ENCODE measurements around the gene APLF. TPM values are rescaled to one million over a fixed set of nuclear protein-coding genes. Genes with fewer than 3 reads are reported as not detected.

APLF gene
- total and polyA plus RNA-seq, 8 donors: 3.3 to 4.4 (median 3.9) TPM

DNA sequence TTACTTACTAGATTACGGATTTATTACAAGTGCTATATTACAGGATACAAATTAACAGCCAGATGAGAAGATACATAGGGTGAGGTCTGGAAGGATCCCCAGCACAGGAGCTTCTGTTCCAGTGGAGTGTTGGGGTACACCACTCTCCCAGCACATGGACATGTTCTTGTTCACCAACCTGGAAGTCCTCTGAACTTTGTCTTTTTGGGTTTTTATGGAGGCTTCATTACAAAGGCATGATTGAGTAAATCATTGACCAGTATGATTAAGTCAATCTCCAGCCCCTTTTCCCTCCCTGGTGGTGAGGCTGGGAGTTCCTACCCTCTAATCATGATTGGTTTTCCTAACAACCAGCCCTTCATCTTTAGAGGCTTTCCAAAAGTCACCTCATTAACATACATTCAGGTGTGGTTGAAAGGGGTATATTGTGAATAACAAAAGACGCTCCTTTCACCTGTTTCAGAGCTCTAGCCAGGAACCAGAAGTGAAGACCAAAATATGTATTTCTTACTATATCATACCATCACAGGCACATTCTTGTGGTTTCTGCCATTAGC lies 38.3 kb downstream of the APLF start:
- ATAC-seq: no peak
- intact Hi-C loops (cut with DNase I): no loop called here

DNA sequence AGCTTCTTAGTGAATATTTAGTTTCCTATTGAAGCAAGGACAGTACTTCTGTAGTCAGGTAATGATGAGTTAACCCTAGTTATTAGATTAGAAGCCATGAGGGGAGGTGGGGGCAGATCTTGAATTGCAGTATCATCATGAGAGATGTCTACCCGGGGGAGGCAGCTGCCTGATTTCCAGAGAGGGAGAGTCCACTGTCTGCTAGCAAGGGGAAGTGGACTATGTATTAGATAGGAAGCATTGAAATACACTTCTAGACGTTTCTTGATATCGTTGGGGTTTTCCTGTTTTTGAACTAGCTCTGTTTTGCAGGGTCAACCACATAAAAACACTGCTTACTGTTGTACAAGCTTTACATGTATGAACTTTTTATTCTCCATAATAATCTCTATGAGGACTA lies 38.8 kb downstream of the APLF start:
- Histone ChIP-seq H3K4me3 (no peak overlapping the region), H3K9me3 (peaks cover 0 to 3% of the 10 kb centered on the region in 2 donors), H3K27me3 (no peaks in the 10 kb centered on the region), H3K36me3 (no peaks in the 10 kb centered on the region), H3K27ac (no peak overlapping the region), H3K4me1 (no peaks in the 10 kb centered on the region)
- ATAC-seq: no peak
- intact Hi-C loops (cut with DNase I): no loop called here
- TF ChIP-seq, protein P1, sequence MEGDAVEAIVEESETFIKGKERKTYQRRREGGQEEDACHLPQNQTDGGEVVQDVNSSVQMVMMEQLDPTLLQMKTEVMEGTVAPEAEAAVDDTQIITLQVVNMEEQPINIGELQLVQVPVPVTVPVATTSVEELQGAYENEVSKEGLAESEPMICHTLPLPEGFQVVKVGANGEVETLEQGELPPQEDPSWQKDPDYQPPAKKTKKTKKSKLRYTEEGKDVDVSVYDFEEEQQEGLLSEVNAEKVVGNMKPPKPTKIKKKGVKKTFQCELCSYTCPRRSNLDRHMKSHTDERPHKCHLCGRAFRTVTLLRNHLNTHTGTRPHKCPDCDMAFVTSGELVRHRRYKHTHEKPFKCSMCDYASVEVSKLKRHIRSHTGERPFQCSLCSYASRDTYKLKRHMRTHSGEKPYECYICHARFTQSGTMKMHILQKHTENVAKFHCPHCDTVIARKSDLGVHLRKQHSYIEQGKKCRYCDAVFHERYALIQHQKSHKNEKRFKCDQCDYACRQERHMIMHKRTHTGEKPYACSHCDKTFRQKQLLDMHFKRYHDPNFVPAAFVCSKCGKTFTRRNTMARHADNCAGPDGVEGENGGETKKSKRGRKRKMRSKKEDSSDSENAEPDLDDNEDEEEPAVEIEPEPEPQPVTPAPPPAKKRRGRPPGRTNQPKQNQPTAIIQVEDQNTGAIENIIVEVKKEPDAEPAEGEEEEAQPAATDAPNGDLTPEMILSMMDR (IDR thresholded peaks at IDR 0.05): no peak
- DNase-seq: no peak

More for the DNA sequence above, 38.3 kb downstream of the APLF start:
- no peak overlapping the region for H3K27ac ChIP-seq
- no peaks in the 10 kb centered on the region for H3K36me3 ChIP-seq
- H3K9me3 ChIP-seq: peaks cover 0 to 3% of the 10 kb centered on the region in 2 donors
- H3K4me3 ChIP-seq: no peak overlapping the region
- DNase-seq: no peak
- TF ChIP-seq, protein P1 (IDR thresholded peaks at IDR 0.05): no peak
- H3K4me1 ChIP-seq: no peaks in the 10 kb centered on the region
- no peaks in the 10 kb centered on the region for H3K27me3 ChIP-seq

DNA sequence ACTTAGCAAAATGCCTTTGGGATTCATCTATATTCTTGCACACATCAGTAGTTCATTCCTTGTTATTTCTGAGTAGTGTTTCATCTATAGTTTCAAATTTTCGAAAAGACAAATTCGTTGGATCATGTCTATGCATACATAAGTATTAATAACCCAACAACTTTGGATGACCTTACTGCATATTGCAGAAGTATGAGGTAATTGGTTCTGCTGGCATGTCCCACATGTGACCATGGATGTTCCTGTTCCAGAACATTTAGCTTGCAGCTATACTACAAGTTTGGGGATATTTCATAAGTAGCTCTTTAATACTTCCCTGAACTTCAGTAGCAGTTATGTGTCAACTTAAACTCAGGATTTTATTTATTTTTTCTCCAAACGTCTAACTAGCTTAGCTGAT lies 44.9 kb downstream of the APLF start:
- Histone ChIP-seq H3K9me3 (peaks cover 0 to 3% of the 10 kb centered on the region in 2 donors), H3K4me1 (no peaks in the 10 kb centered on the region), H3K27ac (no peak overlapping the region), H3K36me3 (no peaks in the 10 kb centered on the region), H3K27me3 (no peaks in the 10 kb centered on the region), H3K4me3 (no peak overlapping the region)
- TF ChIP-seq, protein P1 (IDR thresholded peaks at IDR 0.05): no peak
- intact Hi-C loops (cut with DNase I): no loop called here
- ATAC-seq (no peak), DNase-seq (no peak)

GRCh38 chr2:68512966-68513365 lies 45.6 kb downstream of the APLF start:
- H3K4me1 ChIP-seq: no peaks in the 10 kb centered on the region
- TF ChIP-seq, protein P1 (IDR thresholded peaks at IDR 0.05): no peak
- H3K36me3 ChIP-seq: no peaks in the 10 kb centered on the region
- H3K27me3 ChIP-seq: no peaks in the 10 kb centered on the region
- H3K4me3 ChIP-seq: no peak overlapping the region
- no peak for ATAC-seq
- H3K27ac ChIP-seq: no peak overlapping the region
- peaks cover 0 to 3% of the 10 kb centered on the region in 2 donors for H3K9me3 ChIP-seq
- intact Hi-C loops (cut with DNase I): no loop called here
- no peak for DNase-seq

GRCh38 chr2:68514316-68514929 lies 47.0 kb downstream of the APLF start:
- ATAC-seq: no peak
- Histone ChIP-seq H3K4me3 (no peak overlapping the region), H3K4me1 (no peaks in the 10 kb centered on the region), H3K36me3 (no peaks in the 10 kb centered on the region), H3K27ac (no peak overlapping the region), H3K27me3 (no peaks in the 10 kb centered on the region), H3K9me3 (no peaks in the 10 kb centered on the region)
- no peak for DNase-seq
- TF ChIP-seq, protein P1 (IDR thresholded peaks at IDR 0.05): no peak
- intact Hi-C loops (cut with DNase I): no loop called here

Measured in left lung (tissue), 10 donors.